SK-N-SH (cell line): ENCODE data around the gene CIDEB. TPM values are rescaled to one million over a fixed set of nuclear protein-coding genes. Genes with fewer than 3 reads are reported as not detected.

ENCODE experiments used
- CTCF ChIA-PET: fragments of 300-600, 350-600 bp; formaldehyde crosslinking; extraction: SDS; loops from one replicate; lab custom pipeline; 2021; lab: Yijun Ruan, JAX
- POLR2A ChIA-PET: fragments of 350-600 bp; sonication (Branson Sonifier 250); formaldehyde crosslinking; extraction: SDS; loops from one replicate; lab custom pipeline; 2020; ENCODE audit warnings: antibody characterized with exemption, inconsistent platforms; lab: Yijun Ruan, JAX
- DNase-seq: peaks from one replicate; pipeline ENCODE4 v3.0.0; 2012
- H2AFZ ChIP-seq: fragments of 200-600 bp; sonication (generic); 2 replicates; pipeline ENCODE4 v1.8.1; 2016; ENCODE audit warnings: antibody characterized with exemption, mild to moderate bottlenecking, low read depth
- H3F3A ChIP-seq: fragments of 200-600 bp; sonication (generic); replicated peaks from 2 replicates; pipeline ENCODE3; 2016; ENCODE audit warnings: antibody characterized with exemption, mild to moderate bottlenecking; ENCODE audit not compliant: insufficient read depth
- H3K27ac ChIP-seq, 2 experiments: fragments of 200-500 bp in 1 of 2; fragments of 200-600 bp in 1 of 2; sonication (Bioruptor generic) in 1 of 2; sonication (generic), shearing (Covaris generic) in 1 of 2; 2 replicates each; pipeline versions ENCODE4 v1.5.1 to v1.6.1; 2014 to 2016; ENCODE audit warnings: low read depth in 2 of 2, inconsistent platforms in 1 of 2, low read length in 1 of 2, mild to moderate bottlenecking in 1 of 2, mixed read lengths in 1 of 2
- H3K27me3 ChIP-seq: fragments of 200-600 bp; sonication (generic), shearing (Covaris generic); 2 replicates; pipeline ENCODE4 v1.6.1; 2016; ENCODE audit warnings: mixed run types; ENCODE audit not compliant: insufficient read depth
- H3K36me3 ChIP-seq, 2 experiments: fragments of 200-500 bp in 1 of 2; fragments of 200-600 bp in 1 of 2; sonication (Bioruptor generic) in 1 of 2; sonication (generic) in 1 of 2; replicated peaks in 1 of 2; 2 replicates each; pipeline versions ENCODE3 to v1.5.1; 2014 to 2016; ENCODE audit warnings: low read length in 1 of 2, mild to moderate bottlenecking in 1 of 2; ENCODE audit not compliant: insufficient read depth in 2 of 2, control insufficient read depth in 1 of 2
- H3K4me1 ChIP-seq, 2 experiments: fragments of 200-500 bp in 1 of 2; fragments of 200-600 bp in 1 of 2; sonication (Bioruptor generic) in 1 of 2; sonication (generic), shearing (Covaris generic) in 1 of 2; 2 replicates each; pipeline versions ENCODE4 v1.5.1 to v1.6.1; 2014 to 2016; ENCODE audit warnings: low read depth in 1 of 2, low read length in 1 of 2, mixed run types in 1 of 2; ENCODE audit not compliant: insufficient read depth in 2 of 2, control insufficient read depth in 1 of 2
- H3K4me2 ChIP-seq: fragments of 200-600 bp; sonication (generic), shearing (Covaris generic); 2 replicates; pipeline ENCODE4 v1.6.1; 2017; ENCODE audit warnings: mixed run types
- H3K4me3 ChIP-seq, 2 experiments: fragments of 200-500 bp in 1 of 2; fragments of 200-600 bp in 1 of 2; sonication (Bioruptor generic) in 1 of 2; sonication (generic), shearing (Covaris generic) in 1 of 2; 2 replicates each; pipeline versions ENCODE4 v1.5.1 to v1.8.1; 2014 to 2016; ENCODE audit warnings: low read depth in 2 of 2, inconsistent platforms in 1 of 2, low read length in 1 of 2, mild to moderate bottlenecking in 1 of 2, mixed read lengths in 1 of 2, moderate library complexity in 1 of 2
- H3K79me2 ChIP-seq: fragments of 200-600 bp; sonication (generic); 2 replicates; pipeline ENCODE4 v1.8.1; 2017; ENCODE audit warnings: mild to moderate bottlenecking; ENCODE audit not compliant: insufficient read depth
- H3K9ac ChIP-seq: fragments of 200-600 bp; sonication (generic); 2 replicates; pipeline ENCODE4 v1.6.1; 2017; ENCODE audit warnings: mixed run types
- H3K9me2 ChIP-seq: fragments of 200-600 bp; sonication (generic); 2 replicates; pipeline ENCODE4 v1.6.1; 2017; ENCODE audit warnings: mixed run types
- H3K9me3 ChIP-seq: fragments of 200-600 bp; sonication (generic); 2 replicates; pipeline ENCODE4 v1.6.1; 2017; ENCODE audit warnings: mixed run types, mild to moderate bottlenecking, moderate library complexity
- H4K20me1 ChIP-seq: fragments of 200-600 bp; sonication (generic); 2 replicates; pipeline ENCODE4 v1.6.1; 2017; ENCODE audit warnings: mild to moderate bottlenecking, mixed run types; ENCODE audit not compliant: insufficient read depth
- ELF1 ChIP-seq: IDR thresholded peaks from 2 replicates; pipeline ENCODE4 v1.4.0; 2012
- EZH2phosphoT487 ChIP-seq: fragments of 200-600 bp; sonication (generic); IDR thresholded peaks from 2 replicates; pipeline ENCODE4 v1.6.1; 2017; ENCODE audit warnings: low read depth, mixed run types, mild to moderate bottlenecking, antibody characterized with exemption, moderate library complexity, borderline replicate concordance
- FOSL2 ChIP-seq: IDR thresholded peaks from 2 replicates; pipeline ENCODE4 v1.4.0; 2012; ENCODE audit warnings: low read depth, mild to moderate bottlenecking, moderate library complexity, borderline replicate concordance
- FOXM1 ChIP-seq: IDR thresholded peaks from 2 replicates; pipeline ENCODE4 v1.4.0; 2012; ENCODE audit warnings: low read depth, mild to moderate bottlenecking
- GABPA ChIP-seq: IDR thresholded peaks from 2 replicates; pipeline ENCODE4 v1.4.0; 2012; ENCODE audit warnings: low read depth, mild to moderate bottlenecking
- JUND ChIP-seq: IDR thresholded peaks from 2 replicates; pipeline ENCODE4 v1.4.0; 2012
- MXI1 ChIP-seq: IDR thresholded peaks from 2 replicates; pipeline ENCODE4 v1.6.1; 2012; ENCODE audit warnings: mild to moderate bottlenecking, low read depth, low read length, improper control_type of control experiment
- NFIC ChIP-seq: IDR thresholded peaks from 2 replicates; pipeline ENCODE4 v1.4.0; 2012; ENCODE audit warnings: borderline replicate concordance
- POLR2AphosphoS5 ChIP-seq: IDR thresholded peaks from 2 replicates; pipeline ENCODE4 v1.6.1; 2012; ENCODE audit warnings: low read depth, low read length
- RCOR1 ChIP-seq: fragments of 150-350 bp; IDR thresholded peaks from 2 replicates; pipeline ENCODE4 v1.6.1; 2017; ENCODE audit warnings: antibody characterized with exemption, low read length
- RXRA ChIP-seq: IDR thresholded peaks from 2 replicates; pipeline ENCODE4 v1.4.0; 2012; ENCODE audit warnings: low read depth, mild to moderate bottlenecking, borderline replicate concordance
- SIN3A ChIP-seq: IDR thresholded peaks from 2 replicates; pipeline ENCODE4 v1.6.1; 2012; ENCODE audit warnings: low read depth, mild to moderate bottlenecking, low read length, moderate library complexity, borderline replicate concordance
- WGBS: methylation state at CpG from one replicate; pipeline ENCODE4 v1.1.6; 2017; ENCODE audit warnings: low lambda C conversion rate; 5-methylcytosine and 5-hydroxymethylcytosine counted together
- polyA plus RNA-seq, 3 experiments: library from polyadenylated mRNA; depleted of rRNA; stranded (reverse); fragments of >200 nt; gene quantifications; 2 replicates each; pipeline ENCODE4 v1.2.3, GENCODE V29; 2012
- TF ChIP-seq, protein P1 (sequence below): IDR thresholded peaks from 2 replicates; pipeline ENCODE4; 2012
- TF ChIP-seq, protein P2 (sequence below): IDR thresholded peaks from 2 replicates; pipeline ENCODE4 v1.4.0; 2012; ENCODE audit warnings: low read depth

CIDEB gene
- polyA plus RNA-seq, 1 of the 3 experiments (the other 2 are of a cell fraction) = 0.05 TPM

- H3K4me2 ChIP-seq = no peak overlapping the region
- H3K4me3 ChIP-seq = no peak overlapping the region
- H3K9ac ChIP-seq = no peak overlapping the region
- peaks cover 6 to 10% of the 10 kb centered on the region in 2 experiments; a peak in 2 of 4 replicates for H3K4me1 ChIP-seq
- TF ChIP-seq ELF1 (no peak), FOXM1 (no peak), RXRA (no peak), JUND (no peak)
- TF ChIP-seq, all 33 proteins: peak for 0
- Histone ChIP-seq H2AFZ (no peak overlapping the region), H3K27ac (no peak overlapping the region), H3K36me3 (peaks cover 0 to 31% of the 10 kb centered on the region in 2 experiments), H3K27me3 (no peaks in the 10 kb centered on the region), H3F3A (no peaks in the 10 kb centered on the region), H3K9me2 (no peaks in the 10 kb centered on the region), H3K9me3 (no peaks in the 10 kb centered on the region), H3K79me2 (no peaks in the 10 kb centered on the region; the same call in 1 of the 2 replicates), H4K20me1 (no peaks in the 10 kb centered on the region)
- 85% methylated on average over 8 of the region's 8 CpGs for WGBS
- POLR2A ChIA-PET = no interaction called here
- DNase-seq = no peak
- CTCF ChIA-PET = interaction anchor here (0.9 to 4.9 kb wide), 6 partner anchors 13 to 162 kb away, joined by 3 to 37 read pairs (median 6); partner anchors contain the start of genes CIDEB and TINF2
Measured at GRCh38 chr14:24269368-24269767, 38.4 kb downstream of the CIDEB start.

- peaks cover 6 to 8% of the 10 kb centered on the region in 2 experiments; a peak in 2 of 4 replicates for H3K4me1 ChIP-seq
- CTCF ChIA-PET = interaction anchor here (1.0 to 4.9 kb wide), 6 partner anchors 9 to 40 kb away, joined by 3 to 37 read pairs (median 4); partner anchors contain the start of genes CIDEB and TINF2
- H3K27ac ChIP-seq = no peak overlapping the region
- H3K9ac ChIP-seq = no peak overlapping the region
- H3K9me2 ChIP-seq = no peaks in the 10 kb centered on the region
- H2AFZ ChIP-seq = no peak overlapping the region
- 65% methylated on average over 2 of the region's 9 CpGs for WGBS
- H3K27me3 ChIP-seq = no peaks in the 10 kb centered on the region
- no peaks in the 10 kb centered on the region; the same call in 1 of the 2 replicates for H3K79me2 ChIP-seq
- no peaks in the 10 kb centered on the region for H3F3A ChIP-seq
- H3K4me3 ChIP-seq = no peak overlapping the region
- POLR2A ChIA-PET = no interaction called here
- no peaks in the 10 kb centered on the region for H4K20me1 ChIP-seq
- no peak for DNase-seq
- peaks cover 0 to 31% of the 10 kb centered on the region in 2 experiments for H3K36me3 ChIP-seq
- TF ChIP-seq FOSL2 (no peak), RCOR1 (no peak), POLR2AphosphoS5 (no peak), SIN3A (no peak), GABPA (no peak), EZH2phosphoT487 (no peak), MXI1 (no peak), ELF1 (no peak), NFIC (no peak)
- TF ChIP-seq, protein P1, sequence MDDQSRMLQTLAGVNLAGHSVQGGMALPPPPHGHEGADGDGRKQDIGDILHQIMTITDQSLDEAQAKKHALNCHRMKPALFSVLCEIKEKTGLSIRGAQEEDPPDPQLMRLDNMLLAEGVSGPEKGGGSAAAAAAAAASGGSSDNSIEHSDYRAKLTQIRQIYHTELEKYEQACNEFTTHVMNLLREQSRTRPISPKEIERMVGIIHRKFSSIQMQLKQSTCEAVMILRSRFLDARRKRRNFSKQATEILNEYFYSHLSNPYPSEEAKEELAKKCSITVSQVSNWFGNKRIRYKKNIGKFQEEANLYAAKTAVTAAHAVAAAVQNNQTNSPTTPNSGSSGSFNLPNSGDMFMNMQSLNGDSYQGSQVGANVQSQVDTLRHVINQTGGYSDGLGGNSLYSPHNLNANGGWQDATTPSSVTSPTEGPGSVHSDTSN = no peak
- TF ChIP-seq, protein P2, sequence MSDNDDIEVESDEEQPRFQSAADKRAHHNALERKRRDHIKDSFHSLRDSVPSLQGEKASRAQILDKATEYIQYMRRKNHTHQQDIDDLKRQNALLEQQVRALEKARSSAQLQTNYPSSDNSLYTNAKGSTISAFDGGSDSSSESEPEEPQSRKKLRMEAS = no peak
- no peak overlapping the region for H3K4me2 ChIP-seq
- no peaks in the 10 kb centered on the region for H3K9me3 ChIP-seq
Measured at GRCh38 chr14:24268225-24268624, 39.6 kb downstream of the CIDEB start.
